GM12878 (cell line): ENCODE results near the gene RFX3. TPM values are rescaled to one million over a fixed set of nuclear protein-coding genes. Genes with fewer than 3 reads are reported as not detected.

ENCODE experiments used
- ATAC-seq: fragments of 200-7000 bp; cut with Tn5 transposase; 3 replicates; pipeline ENCODE4 v1.9.1; 2020; ENCODE audit warnings: mild to moderate bottlenecking, moderate library complexity
- BruUV-seq: library from RNA; stranded (reverse); fragments of 400-500 nt; replicated peaks from 2 replicates; lab custom pipeline; 2021; lab: Mats Ljungman, UMichigan
- CTCF ChIA-PET: fragments of 300-600 bp; sonication (Branson Sonifier 250); formaldehyde crosslinking; extraction: SDS; loops from one replicate; lab custom pipeline; 2021; ENCODE audit warnings: inconsistent platforms; lab: Yijun Ruan, JAX
- POLR2A ChIA-PET: fragments of 350-600 bp; formaldehyde crosslinking; extraction: SDS; loops from one replicate; lab custom pipeline; 2021; ENCODE audit warnings: inconsistent platforms; lab: Charles Lee
- RAD21 ChIA-PET: fragments of 300-600 bp; sonication (Branson Sonifier 250); formaldehyde crosslinking; loops from one replicate; lab custom pipeline; 2023; ENCODE audit warnings: antibody characterized with exemption; ENCODE audit not compliant: unreplicated experiment; lab: Charles Lee
- SMC1A ChIA-PET: fragments of 300-600 bp; sonication (Branson Sonifier 250); formaldehyde crosslinking; loops from one replicate; lab custom pipeline; 2023; ENCODE audit not compliant: unreplicated experiment, uncharacterized antibody; lab: Charles Lee
- DNase-seq: peaks from one replicate; pipeline ENCODE4 v3.0.0-alpha.2; 2011; ENCODE audit warnings: low read depth, low spot score
- FAIRE-seq: peaks from 3 replicates; lab custom pipeline; 2011; peaks lifted over from hg19 to GRCh38; lab: Jason Lieb, UNC
- H2AFZ ChIP-seq: 2 replicates; pipeline ENCODE4 v1.6.0; 2011; ENCODE audit warnings: low read depth, low read length, control low read depth; ENCODE audit not compliant: control insufficient read depth
- H3K27ac ChIP-seq: 2 replicates; pipeline ENCODE4 v1.5.1; 2011; ENCODE audit warnings: control low read depth; ENCODE audit not compliant: control insufficient read depth, insufficient read depth
- H3K27me3 ChIP-seq, 2 experiments: replicated peaks in 1 of 2; 2 replicates each; pipeline versions ENCODE4 v1.6.0 to v1.6.1; 2011; ENCODE audit warnings: low read length in 1 of 2; ENCODE audit not compliant: control insufficient read depth in 2 of 2, insufficient read depth in 2 of 2
- H3K36me3 ChIP-seq, 2 experiments: 2 replicates each; pipeline ENCODE4 v1.5.1; 2011; ENCODE audit warnings: low read length in 1 of 2; ENCODE audit not compliant: control insufficient read depth in 2 of 2, insufficient read depth in 2 of 2
- H3K4me1 ChIP-seq: 2 replicates; pipeline ENCODE4 v1.6.1; 2011; ENCODE audit warnings: mild to moderate bottlenecking, low read length, moderate library complexity, mixed read lengths; ENCODE audit not compliant: control insufficient read depth, insufficient read depth
- H3K4me2 ChIP-seq: 2 replicates; pipeline ENCODE4 v1.6.0; 2011; ENCODE audit warnings: control low read depth; ENCODE audit not compliant: control insufficient read depth, insufficient read depth
- H3K4me3 ChIP-seq: fragments of 200-600 bp; sonication (generic); 2 replicates; pipeline ENCODE4 v1.5.1; 2016
- H3K79me2 ChIP-seq: 2 replicates; pipeline ENCODE4 v1.6.0; 2011; ENCODE audit warnings: low read length; ENCODE audit not compliant: control insufficient read depth, insufficient read depth
- H3K9ac ChIP-seq: 2 replicates; pipeline ENCODE4 v1.8.0; 2011; ENCODE audit warnings: low read length, control low read depth, mixed read lengths; ENCODE audit not compliant: control insufficient read depth, insufficient read depth
- H3K9me3 ChIP-seq: replicated peaks from 3 replicates; pipeline ENCODE4 v1.5.1; 2011; ENCODE audit warnings: mild to moderate bottlenecking, low read length; ENCODE audit not compliant: control insufficient read depth, insufficient read depth
- H4K20me1 ChIP-seq: 2 replicates; pipeline ENCODE4 v1.6.0; 2011; ENCODE audit not compliant: control insufficient read depth, insufficient read depth
- BHLHE40 ChIP-seq, 2 experiments: fragments of 450-650 bp in 1 of 2; IDR thresholded peaks; 2 replicates each; pipeline ENCODE4 v1.6.1; 2011 to 2017; ENCODE audit warnings: low read depth in 2 of 2, borderline replicate concordance in 1 of 2, improper control_type of control experiment in 1 of 2, low read length in 1 of 2, mild to moderate bottlenecking in 1 of 2
- CEBPB ChIP-seq, 2 experiments: fragments of 150-350 bp in 1 of 2; IDR thresholded peaks; 2 replicates each; pipeline ENCODE4 v1.6.1; 2012 to 2014; ENCODE audit warnings: low read depth in 2 of 2, low read length in 2 of 2, borderline replicate concordance in 1 of 2, inconsistent platforms in 1 of 2
- CEBPZ ChIP-seq: fragments of 150-350 bp; IDR thresholded peaks from 2 replicates; pipeline ENCODE4 v1.6.1; 2016; ENCODE audit warnings: low read depth, low read length
- CHD2 ChIP-seq: IDR thresholded peaks from 2 replicates; pipeline ENCODE4 v1.6.1; 2011; ENCODE audit warnings: low read depth, low read length, improper control_type of control experiment, borderline replicate concordance
- CREB1 ChIP-seq: IDR thresholded peaks from 2 replicates; pipeline ENCODE4 v1.6.1; 2012; ENCODE audit warnings: low read depth, mild to moderate bottlenecking, inconsistent platforms
- FOXK2 ChIP-seq: fragments of 450-650 bp; IDR thresholded peaks from 2 replicates; pipeline ENCODE4 v1.6.1; 2017; ENCODE audit warnings: mild to moderate bottlenecking, moderate library complexity
- HDAC6 ChIP-seq: fragments of 200-600 bp; sonication (generic); IDR thresholded peaks from one replicate; pipeline ENCODE4 v1.8.0; 2017; ENCODE audit warnings: antibody characterized with exemption; ENCODE audit not compliant: unreplicated experiment
- IKZF1 ChIP-seq: fragments of 450-650 bp; conservative IDR thresholded peaks from 2 replicates; pipeline ENCODE4 v1.6.1; 2017; ENCODE audit warnings: antibody characterized with exemption, mild to moderate bottlenecking
- IRF5 ChIP-seq: fragments of 450-650 bp; IDR thresholded peaks from 2 replicates; pipeline ENCODE4 v1.6.1; 2017; ENCODE audit warnings: borderline replicate concordance
- KLF5 ChIP-seq: fragments of 450-650 bp; IDR thresholded peaks from 2 replicates; pipeline ENCODE4 v1.6.1; 2014; ENCODE audit warnings: mild to moderate bottlenecking; ENCODE audit not compliant: partially characterized antibody
- MTA2 ChIP-seq: fragments of 450-650 bp; IDR thresholded peaks from 2 replicates; pipeline ENCODE4 v1.6.1; 2016; ENCODE audit warnings: low read depth, mild to moderate bottlenecking, moderate library complexity
- PAX5 ChIP-seq: IDR thresholded peaks from 2 replicates; pipeline ENCODE4 v1.6.1; 2011; ENCODE audit warnings: low read depth, low read length, borderline replicate concordance
- RB1 ChIP-seq: fragments of 450-650 bp; formaldehyde crosslinking; IDR thresholded peaks from 2 replicates; pipeline ENCODE4 v1.6.1; 2017; ENCODE audit warnings: mild to moderate bottlenecking, borderline replicate concordance
- SREBF1 ChIP-seq: IDR thresholded peaks from 2 replicates; pipeline ENCODE4 v1.6.1; 2012; ENCODE audit warnings: mild to moderate bottlenecking, low read length
- TARDBP ChIP-seq: IDR thresholded peaks from 2 replicates; pipeline ENCODE4 v1.6.1; 2016; ENCODE audit warnings: borderline replicate concordance
- WRNIP1 ChIP-seq: IDR thresholded peaks from 2 replicates; pipeline ENCODE4 v1.6.1; 2011; ENCODE audit warnings: low read depth, low read length, improper control_type of control experiment, borderline replicate concordance
- WGBS: methylation state at CpG from one replicate; pipeline ENCODE4 v1.1.6; 2016; ENCODE audit warnings: low lambda C conversion rate; ENCODE audit not compliant: insufficient replicate concordance, insufficient coverage; ENCODE audit errors: missing lambda C conversion rate; 5-methylcytosine and 5-hydroxymethylcytosine counted together
- in situ Hi-C: fragments of 300-500 bp; cut with MboI; formaldehyde crosslinking; loops from 9 replicates; pipeline ENCODE4 v1.14.3; 2018; ENCODE audit warnings: mixed read lengths
- intact Hi-C: fragments of 100-400 bp; cut with micrococcal nuclease; formaldehyde crosslinking; loops from one replicate; pipeline ENCODE4 v1.14.2; 2022; ENCODE audit not compliant: unreplicated experiment
- polyA plus RNA-seq, 11 experiments: library from polyadenylated mRNA; depleted of rRNA in 4 of 11; unstranded in 6 of 11; stranded (reverse) in 5 of 11; fragments of >200 nt; fragmentation: Nextera tagmentation in 4 of 11; fragmentation: Illumina TruSeq in 1 of 11; extraction: Ambion mirVana in 4 of 11; extraction: Trizol in 1 of 11; gene quantifications; 1 replicate in 1 of 11; 2 replicates in 10 of 11; pipeline versions ENCODE4 v1.2.1 to v1.2.3, GENCODE V29; 2011 to 2016; ENCODE audit warnings: inconsistent platforms in 2 of 11, missing spikeins in 2 of 11, low read depth in 1 of 11
- total RNA-seq, 4 experiments: library from RNA; depleted of rRNA in 3 of 4; stranded (reverse); fragments of >200 nt in 3 of 4; fragmentation: Illumina TruSeq in 1 of 4; extraction: Trizol in 1 of 4; gene quantifications; 2 replicates each; pipeline versions ENCODE4 v1.2.1 to v1.2.3, GENCODE V29; 2013 to 2021

Gene RFX3
- total and polyA plus RNA-seq, 10 of the 15 experiments (the other 5 are each of a cell fraction or from before 2014, with no cell fraction given): 1.2 to 26.4 (median 6.7) TPM

GRCh38 chr9:3361116-3361515 lies 164.7 kb downstream of the RFX3 start:
- DNase-seq (no peak), FAIRE-seq (no peak)
- ChIA-PET CTCF (interaction anchor here (0.7 to 1.0 kb wide), 3 partner anchors 10 to 30 kb away, joined by 3 to 4 read pairs (median 3); no protein-coding TSS in a partner anchor), SMC1A (interaction anchor here (1.1 to 2.0 kb wide), 5 partner anchors 8 to 26 kb away, joined by 3 to 9 read pairs (median 4); no protein-coding TSS in a partner anchor)
- no peak overlapping the region for H3K4me3 ChIP-seq
- no TSS peak for BruUV-seq
- no peaks in the 10 kb centered on the region for H3K36me3 ChIP-seq
- 65% methylated on average over 4 of the region's 4 CpGs for WGBS
- H4K20me1 ChIP-seq: no peaks in the 10 kb centered on the region
- TF ChIP-seq CEBPZ (no peak), IRF5 (no peak), KLF5 (no peak), CEBPB (IDR thresholded peaks at IDR 0.05; ENCODE audit: borderline replicate concordance in 1 of 2, low read depth in 2 of 2, low read length in 2 of 2) (no peak), MTA2 (no peak), FOXK2 (no peak), CREB1 (no peak), SREBF1 (no peak), HDAC6 (no peak), PAX5 (no peak), BHLHE40 (IDR thresholded peaks at IDR 0.05; ENCODE audit: borderline replicate concordance in 1 of 2, low read depth in 2 of 2, low read length in 1 of 2) (no peak), CHD2 (no peak), IKZF1 (no peak), TARDBP (no peak), WRNIP1 (no peak), RB1 (no peak)
- TF ChIP-seq, all 136 proteins: peak for 0
- H3K79me2 ChIP-seq: no peaks in the 10 kb centered on the region
- no peaks in the 10 kb centered on the region for H3K4me1 ChIP-seq
- no peak overlapping the region for H3K27ac ChIP-seq
- peaks cover 8% of the 10 kb centered on the region for H3K9me3 ChIP-seq
- H3K4me2 ChIP-seq: no peak overlapping the region
- intact Hi-C loops: loop anchor here (10.0 kb wide), 1 partner anchor 56 kb away; no protein-coding TSS in a partner anchor
- ATAC-seq: no peak
- no peaks in the 10 kb centered on the region for H3K27me3 ChIP-seq
- in situ Hi-C loops: no loop called here
- no peak overlapping the region for H2AFZ ChIP-seq
- ChIA-PET POLR2A (no interaction called here), RAD21 (interaction anchor here (0.9 kb wide), 1 partner anchor 120 kb away, joined by 3 read pairs; no protein-coding TSS in a partner anchor)
- H3K9ac ChIP-seq: no peak overlapping the region
